Activated B cell treated with CpG ODN at 0.5 μM for 24 hours (primary cell): ENCODE measurements around the gene MYCN. TPM values are rescaled to one million over a fixed set of nuclear protein-coding genes. Genes with fewer than 3 reads are reported as not detected.

Experiments
- ATAC-seq: fragments of 200-7000 bp; cut with Tn5 transposase; one replicate; pipeline ENCODE4 v1.10.0; 2021; ENCODE audit warnings: low read depth, mild to moderate bottlenecking, moderate library complexity
- CTCF ChIA-PET: fragments of 350-600 bp; sonication (Branson Sonifier 250); formaldehyde crosslinking; loops from one replicate; lab custom pipeline; 2021; ENCODE audit warnings: antibody characterized with exemption; lab: Charles Lee
- POLR2A ChIA-PET: fragments of 350-600 bp; sonication (Branson Sonifier 250); formaldehyde crosslinking; loops from one replicate; lab custom pipeline; 2021; ENCODE audit warnings: antibody characterized with exemption; lab: Charles Lee
- DNase-seq: peaks from one replicate; pipeline ENCODE4 v3.0.0; 2022
- H3K27ac Mint-ChIP-seq: one replicate; pipeline ENCODE4 v1.8.0; 2020; ENCODE audit warnings: mixed read lengths
- H3K27me3 Mint-ChIP-seq: one replicate; pipeline ENCODE4 v1.8.0; 2021; ENCODE audit warnings: mixed read lengths
- H3K36me3 Mint-ChIP-seq: one replicate; pipeline ENCODE4 v1.8.0; 2021; ENCODE audit warnings: low read depth, mixed read lengths
- H3K4me1 Mint-ChIP-seq: one replicate; pipeline ENCODE4 v1.8.0; 2021; ENCODE audit warnings: mixed read lengths
- H3K4me3 Mint-ChIP-seq: one replicate; pipeline ENCODE4 v1.8.0; 2020; ENCODE audit warnings: mild to moderate bottlenecking, mixed read lengths
- H3K9me3 Mint-ChIP-seq: one replicate; pipeline ENCODE4 v1.8.0; 2020; ENCODE audit warnings: mixed read lengths
- CTCF ChIP-seq: fragments of 200-600 bp; IDR thresholded peaks from one replicate; pipeline ENCODE4 v1.8.0; 2022; ENCODE audit warnings: antibody characterized with exemption, mild to moderate bottlenecking
- intact Hi-C: fragments of 100-400 bp; cut with micrococcal nuclease; formaldehyde crosslinking; loops from one replicate; pipeline ENCODE4 v1.15.1; 2024
- total RNA-seq: library from RNA; stranded (reverse); gene quantifications from 2 replicates; pipeline ENCODE4 v1.2.3, GENCODE V29; 2022

The MYCN gene
- total RNA-seq, 1 donor from 2014 or later: not detected

- no peaks in the 10 kb centered on the region for H3K36me3 Mint-ChIP-seq
- intact Hi-C loops: no loop called here
- ChIA-PET CTCF (no interaction called here), POLR2A (no interaction called here)
- DNase-seq: no peak
- H3K27ac Mint-ChIP-seq: no peak overlapping the region
- no peak for ATAC-seq
- no peaks in the 10 kb centered on the region for H3K27me3 Mint-ChIP-seq
- TF ChIP-seq CTCF: no peak
- H3K4me1 Mint-ChIP-seq: no peaks in the 10 kb centered on the region
- no peak overlapping the region for H3K4me3 Mint-ChIP-seq
- H3K9me3 Mint-ChIP-seq: no peaks in the 10 kb centered on the region
Observed at GRCh38 chr2:15988733-15989132, 48.4 kb downstream of the MYCN start.

- Mint-ChIP-seq H3K27ac (no peak overlapping the region), H3K4me3 (no peak overlapping the region), H3K36me3 (no peaks in the 10 kb centered on the region), H3K27me3 (no peaks in the 10 kb centered on the region), H3K4me1 (no peaks in the 10 kb centered on the region), H3K9me3 (no peaks in the 10 kb centered on the region)
- no peak for ATAC-seq
- no peak for TF ChIP-seq CTCF
- DNase-seq: no peak
- ChIA-PET POLR2A (no interaction called here), CTCF (no interaction called here)
- intact Hi-C loops: no loop called here
Observed at GRCh38 chr2:15989559-15989958, 49.2 kb downstream of the MYCN start.

- no peak for TF ChIP-seq CTCF
- H3K27ac Mint-ChIP-seq: no peak overlapping the region
- ChIA-PET CTCF (no interaction called here), POLR2A (no interaction called here)
- intact Hi-C loops: no loop called here
- no peak overlapping the region for H3K4me3 Mint-ChIP-seq
- no peaks in the 10 kb centered on the region for H3K9me3 Mint-ChIP-seq
- no peaks in the 10 kb centered on the region for H3K36me3 Mint-ChIP-seq
- no peaks in the 10 kb centered on the region for H3K27me3 Mint-ChIP-seq
- no peak for ATAC-seq
- H3K4me1 Mint-ChIP-seq: no peaks in the 10 kb centered on the region
- no peak for DNase-seq
Observed at GRCh38 chr2:15990151-15991101, 50.1 kb downstream of the MYCN start.

- intact Hi-C loops: no loop called here
- Mint-ChIP-seq H3K9me3 (no peaks in the 10 kb centered on the region), H3K4me1 (no peaks in the 10 kb centered on the region), H3K27ac (no peak overlapping the region), H3K27me3 (no peaks in the 10 kb centered on the region), H3K36me3 (no peaks in the 10 kb centered on the region), H3K4me3 (no peak overlapping the region)
- no peak for ATAC-seq
- ChIA-PET POLR2A (no interaction called here), CTCF (no interaction called here)
- no peak for DNase-seq
- no peak for TF ChIP-seq CTCF
Observed at GRCh38 chr2:15991231-15991630, 50.9 kb downstream of the MYCN start.

GRCh38 chr2:15992457-15993231, 52.3 kb downstream of the MYCN start:
- no peaks in the 10 kb centered on the region for H3K4me1 Mint-ChIP-seq
- H3K9me3 Mint-ChIP-seq: no peaks in the 10 kb centered on the region
- H3K27ac Mint-ChIP-seq: no peak overlapping the region
- no peak for TF ChIP-seq CTCF
- ATAC-seq (no peak), DNase-seq (no peak)
- no peaks in the 10 kb centered on the region for H3K36me3 Mint-ChIP-seq
- CTCF ChIA-PET: no interaction called here
- POLR2A ChIA-PET: no interaction called here
- intact Hi-C loops: no loop called here
- H3K27me3 Mint-ChIP-seq: peaks cover 6% of the 10 kb centered on the region
- no peak overlapping the region for H3K4me3 Mint-ChIP-seq
